Testis (tissue), 3 donors: ENCODE data around the gene SEMA3B. TPM values are rescaled to one million over a fixed set of nuclear protein-coding genes. Genes with fewer than 3 reads are reported as not detected.
A peak's percentile ranks its signal among the peaks of the same experiment; 100 is the strongest.
"Not testable (repeated sequence)": the region's sequence is repeated elsewhere in the genome, so short reads cannot be mapped to it uniquely, and the experiment has no call there.

ENCODE experiments used
- DNase-seq: peaks from one replicate; pipeline ENCODE4 v3.0.0-alpha.2; 2019
- H3K27ac ChIP-seq, 2 donors: fragments of 200-600 bp; sonication (generic); one replicate each; pipeline ENCODE4 v1.5.1; 2019
- H3K27me3 ChIP-seq: fragments of 200-600 bp; sonication (generic); one replicate; pipeline ENCODE4 v1.5.1; 2019
- H3K36me3 ChIP-seq: fragments of 200-600 bp; sonication (generic); one replicate; pipeline ENCODE4 v1.5.1; 2017; ENCODE audit warnings: low read depth; ENCODE audit errors: missing control alignments
- H3K4me1 ChIP-seq: fragments of 200-600 bp; sonication (generic); one replicate; pipeline ENCODE4 v1.5.1; 2019
- H3K4me3 ChIP-seq, 2 donors: fragments of 200-600 bp; sonication (generic); one replicate each; pipeline ENCODE4 v1.5.1; 2017 to 2019
- H3K9me3 ChIP-seq: fragments of 200-600 bp; sonication (generic); one replicate; pipeline ENCODE4 v1.5.1; 2017
- CTCF ChIP-seq, 3 experiments: fragments of 450-650 bp in 2 of 3; fragments of 200-600 bp in 1 of 3; sonication (generic) in 1 of 3; IDR thresholded peaks; one replicate each; pipeline ENCODE4 v1.5.1; 2016 to 2019; ENCODE audit warnings: antibody characterized with exemption in 3 of 3, mild to moderate bottlenecking in 2 of 3, moderate library complexity in 1 of 3
- POLR2A ChIP-seq: fragments of 450-650 bp; IDR thresholded peaks from one replicate; pipeline ENCODE4 v1.6.1; 2017; ENCODE audit warnings: antibody characterized with exemption, mild to moderate bottlenecking, moderate library complexity
- WGBS, 2 donors: methylation state at CpG; one replicate each; pipeline ENCODE4 v1.1.5; 2018; 5-methylcytosine and 5-hydroxymethylcytosine counted together
- intact Hi-C: fragments of 100-400 bp; cut with DNase I; formaldehyde crosslinking; loops from one replicate; pipeline ENCODE4 v1.15.1; 2023; ENCODE audit warnings: low total_unique reads
- polyA plus RNA-seq: library from polyadenylated mRNA; stranded (reverse); fragments of 350-450 nt; fragmentation: Illumina TruSeq; extraction: RNeasy Lipid Tissue Mini Kit (QIAGEN cat#74804); gene quantifications from one replicate; pipeline ENCODE4 v1.2.3, GENCODE V29; 2014; ENCODE audit warnings: low read depth, low replicate concordance; ENCODE audit not compliant: insufficient read depth
- total RNA-seq, 2 donors: library from RNA; depleted of rRNA; stranded (reverse); fragments of >200 nt; gene quantifications; one replicate each; pipeline ENCODE4 v1.2.3, GENCODE V29; 2016

The SEMA3B gene
- total and polyA plus RNA-seq, 3 donors from 2014 or later, result 12.9 to 30.2 (median 26.7) TPM

DNA sequence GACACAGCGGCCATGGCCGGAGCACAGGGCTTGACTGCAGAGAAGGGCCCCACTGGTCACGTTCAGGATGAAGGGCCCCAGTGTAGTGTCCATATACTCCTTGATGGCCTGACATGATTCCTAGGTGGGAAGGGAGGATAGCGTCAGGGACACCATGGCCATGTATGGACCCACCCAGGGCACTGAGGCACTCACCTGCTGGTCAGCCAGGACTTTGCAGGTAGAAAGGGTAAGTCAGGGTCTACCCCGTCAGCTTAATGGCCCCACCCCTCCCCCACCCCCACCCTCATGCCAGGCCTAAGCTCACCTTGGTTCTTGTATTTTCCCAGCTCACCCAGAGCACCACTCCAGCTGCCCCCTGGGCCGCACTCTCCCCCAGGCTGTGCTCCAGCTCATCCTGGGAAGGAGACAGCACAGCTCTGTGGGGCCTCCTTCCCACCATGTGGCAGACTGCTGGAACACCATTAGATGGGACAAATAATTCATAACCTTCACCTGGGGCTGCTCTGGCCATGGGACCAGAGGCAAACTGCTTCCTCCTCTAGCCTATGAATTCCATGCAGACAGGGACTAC, 31.8 kb downstream of the SEMA3B start:
- no peaks in the 10 kb centered on the region for H3K9me3 ChIP-seq
- peaks cover 25% of the 10 kb centered on the region for H3K4me1 ChIP-seq
- no peaks in the 10 kb centered on the region for H3K36me3 ChIP-seq
- 85 to 96% methylated on average over 5 to 6 of the region's 6 CpGs for WGBS, 2 donors
- H3K27ac ChIP-seq, result peak overlapping the region in 1 of 2 donors; percentile 85
- intact Hi-C loops, result no loop called here
- no peak for DNase-seq
- no peak overlapping the region for H3K4me3 ChIP-seq
- H3K27me3 ChIP-seq, result no peaks in the 10 kb centered on the region
- TF ChIP-seq POLR2A (no peak), CTCF (IDR thresholded peaks at IDR 0.05) (no peak)

DNA sequence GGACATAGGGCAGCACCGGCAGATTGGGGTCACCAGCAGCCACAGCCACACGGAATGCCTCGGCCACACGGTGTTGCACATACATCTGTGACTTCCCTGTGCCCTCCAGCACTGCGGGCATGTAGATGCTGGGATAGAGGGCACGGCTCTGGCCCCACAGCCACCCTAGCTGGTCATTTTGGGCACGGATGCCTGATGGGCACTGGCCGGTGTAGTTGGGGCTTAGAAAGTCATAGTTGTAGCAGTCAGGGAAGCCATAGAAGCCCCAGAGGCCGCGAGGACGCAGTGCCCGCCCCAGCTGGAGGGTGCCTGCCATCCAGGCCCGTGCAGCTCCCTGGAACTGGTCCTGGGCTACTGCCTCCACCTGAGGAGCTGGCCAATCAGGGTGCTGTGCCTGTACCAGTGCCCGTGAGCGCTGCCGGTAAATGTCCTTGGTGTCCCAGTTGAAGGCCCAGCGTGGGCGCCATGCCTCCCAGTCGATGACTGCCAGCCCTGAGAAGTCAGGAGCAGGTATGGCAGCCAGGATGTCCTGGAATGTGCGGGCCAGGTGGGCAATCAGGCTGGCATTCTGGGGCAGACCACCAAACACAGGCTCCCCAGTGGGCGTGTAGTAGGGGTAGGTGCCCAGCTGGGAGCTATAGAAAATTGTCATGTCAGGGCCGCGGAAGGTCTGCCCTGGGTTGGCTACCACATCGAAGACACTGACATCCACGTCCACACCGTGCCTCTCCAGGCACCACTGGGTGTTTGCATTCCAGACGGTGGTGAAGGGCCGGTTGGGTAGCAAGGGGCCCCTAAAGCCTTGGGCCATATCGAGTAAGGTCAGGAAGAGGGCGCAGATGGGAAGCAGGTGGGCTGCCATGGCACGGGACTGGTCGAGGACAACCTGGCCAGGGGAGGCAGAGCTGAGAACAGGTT, 33.4 kb downstream of the SEMA3B start:
- WGBS, 2 donors, result 88% methylated on average over 20 to 32 of the region's 32 CpGs
- H3K4me3 ChIP-seq, result no peak overlapping the region
- intact Hi-C loops, result no loop called here
- H3K27ac ChIP-seq, result peak overlapping the region; percentile 55 to 62
- no peak for DNase-seq
- no peaks in the 10 kb centered on the region for H3K9me3 ChIP-seq
- no peaks in the 10 kb centered on the region for H3K36me3 ChIP-seq
- H3K27me3 ChIP-seq, result no peaks in the 10 kb centered on the region
- no peak for TF ChIP-seq CTCF (IDR thresholded peaks at IDR 0.05)
- TF ChIP-seq POLR2A, result no peak
- peaks cover 25% of the 10 kb centered on the region for H3K4me1 ChIP-seq

- Histone ChIP-seq H3K4me1 (peaks cover 24% of the 10 kb centered on the region), H3K36me3 (no peaks in the 10 kb centered on the region), H3K27me3 (no peaks in the 10 kb centered on the region), H3K4me3 (no peak within 1 kb of the TSS), H3K9me3 (no peaks in the 10 kb centered on the region), H3K27ac (peak within 1 kb of the TSS; percentile 55 to 62)
- TF ChIP-seq POLR2A (no peak), CTCF (IDR thresholded peaks at IDR 0.05) (no peak)
- no peak for DNase-seq
- intact Hi-C loops, result no loop called here
- 52 to 69% methylated on average over 3 to 14 of the region's 14 CpGs for WGBS, 2 donors
These were observed 34.3 kb downstream of the SEMA3B start, which contains the start of gene HYAL1 for GRCh38 chr3:50303013-50303815. Gene HYAL1 (minus strand): TSS chr3:50303574. CDS start chr3:50302956, 618 bp downstream.

DNA sequence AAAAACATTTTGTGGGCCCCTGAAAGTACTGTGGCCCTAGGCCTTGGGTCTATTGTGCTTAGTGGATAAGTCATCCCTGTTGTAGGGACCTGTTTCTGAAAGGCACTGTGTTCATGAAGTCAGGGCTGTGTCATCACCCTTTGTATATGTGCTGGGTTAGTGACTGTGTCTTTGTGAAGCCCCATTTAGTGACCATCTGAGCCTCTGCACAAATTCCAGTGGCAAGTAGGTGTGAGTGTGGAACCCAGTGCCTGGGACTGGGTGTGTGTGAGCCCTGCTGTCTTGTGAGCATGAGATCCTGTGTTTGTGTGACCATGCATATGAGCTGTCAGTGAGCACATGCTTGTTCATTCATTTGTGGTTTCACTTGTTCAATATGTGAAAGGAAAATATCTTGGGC, 35.7 kb downstream of the SEMA3B start:
- H3K36me3 ChIP-seq, result no peaks in the 10 kb centered on the region
- H3K27ac ChIP-seq, result no peak overlapping the region
- intact Hi-C loops, result no loop called here
- H3K4me1 ChIP-seq, result peaks cover 17% of the 10 kb centered on the region
- TF ChIP-seq POLR2A (no peak), CTCF (IDR thresholded peaks at IDR 0.05) (no peak)
- no peaks in the 10 kb centered on the region for H3K27me3 ChIP-seq
- no peak for DNase-seq
- H3K4me3 ChIP-seq, result no peak overlapping the region
- H3K9me3 ChIP-seq, result no peaks in the 10 kb centered on the region

DNA sequence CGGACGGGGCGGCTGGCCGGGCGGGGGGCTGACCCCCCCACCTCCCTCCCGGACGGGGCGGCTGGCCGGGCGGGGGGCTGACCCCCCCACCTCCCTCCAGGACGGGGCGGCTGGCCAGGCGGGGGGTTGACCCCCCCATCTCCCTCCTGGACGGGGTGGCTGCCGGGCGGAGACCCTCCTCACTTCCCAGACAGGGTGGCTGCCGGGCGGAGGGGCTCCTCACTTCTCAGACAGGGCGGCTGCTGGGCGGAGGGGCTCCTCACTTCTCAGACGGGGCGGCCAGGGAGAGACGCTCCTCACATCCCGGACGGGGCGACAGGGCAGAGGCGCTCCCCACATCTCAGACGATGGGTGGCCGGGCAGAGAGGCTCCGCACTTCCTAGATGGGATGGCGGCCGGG, 43.1 kb downstream of the SEMA3B start:
- H3K4me3 ChIP-seq, result peak overlapping the region in 1 of 2 donors; percentile 10
- H3K27me3 ChIP-seq, H3K36me3 ChIP-seq, H3K27ac ChIP-seq, H3K4me1 ChIP-seq, intact Hi-C loops, H3K9me3 ChIP-seq, DNase-seq: not testable (repeated sequence)
- WGBS, 2 donors, result 53 to 87% methylated on average over 4 to 20 of the region's 32 CpGs
